Measurements from ENCODE around the gene RALGAPA1.
"Not testable (repeated sequence)": the region's sequence is repeated elsewhere in the genome, so short reads cannot be mapped to it uniquely, and the experiment has no call there.

The RALGAPA1 gene

GRCh38 chr14:35783699-35784098, 25.4 kb downstream of the RALGAPA1 start:
- no peaks in the 10 kb centered on the region for H3K27me3 ChIP-seq
- no peaks in the 10 kb centered on the region for H3K9me3 ChIP-seq
- no peak overlapping the region for H3K27ac ChIP-seq
- no peak overlapping the region for H3K4me3 ChIP-seq (ENCODE audit: low read depth in 1 of 2, low read length in 1 of 2)
- H3K36me3 ChIP-seq: no peaks in the 10 kb centered on the region
- no peaks in the 10 kb centered on the region for H3K4me1 ChIP-seq (ENCODE audit: control insufficient read depth in 1 of 2, insufficient read depth in 1 of 2, low read depth in 1 of 2, low read length in 1 of 2)
- TF ChIP-seq, protein P1, sequence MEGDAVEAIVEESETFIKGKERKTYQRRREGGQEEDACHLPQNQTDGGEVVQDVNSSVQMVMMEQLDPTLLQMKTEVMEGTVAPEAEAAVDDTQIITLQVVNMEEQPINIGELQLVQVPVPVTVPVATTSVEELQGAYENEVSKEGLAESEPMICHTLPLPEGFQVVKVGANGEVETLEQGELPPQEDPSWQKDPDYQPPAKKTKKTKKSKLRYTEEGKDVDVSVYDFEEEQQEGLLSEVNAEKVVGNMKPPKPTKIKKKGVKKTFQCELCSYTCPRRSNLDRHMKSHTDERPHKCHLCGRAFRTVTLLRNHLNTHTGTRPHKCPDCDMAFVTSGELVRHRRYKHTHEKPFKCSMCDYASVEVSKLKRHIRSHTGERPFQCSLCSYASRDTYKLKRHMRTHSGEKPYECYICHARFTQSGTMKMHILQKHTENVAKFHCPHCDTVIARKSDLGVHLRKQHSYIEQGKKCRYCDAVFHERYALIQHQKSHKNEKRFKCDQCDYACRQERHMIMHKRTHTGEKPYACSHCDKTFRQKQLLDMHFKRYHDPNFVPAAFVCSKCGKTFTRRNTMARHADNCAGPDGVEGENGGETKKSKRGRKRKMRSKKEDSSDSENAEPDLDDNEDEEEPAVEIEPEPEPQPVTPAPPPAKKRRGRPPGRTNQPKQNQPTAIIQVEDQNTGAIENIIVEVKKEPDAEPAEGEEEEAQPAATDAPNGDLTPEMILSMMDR (IDR thresholded peaks at IDR 0.05): no peak

- Histone ChIP-seq H3K9me3 (no peaks in the 10 kb centered on the region), H3K27ac (no peak overlapping the region), H3K36me3 (no peaks in the 10 kb centered on the region), H3K4me3 (ENCODE audit: low read depth in 1 of 2, low read length in 1 of 2) (no peak overlapping the region), H3K27me3 (no peaks in the 10 kb centered on the region), H3K4me1 (ENCODE audit: control insufficient read depth in 1 of 2, insufficient read depth in 1 of 2, low read depth in 1 of 2, low read length in 1 of 2) (no peaks in the 10 kb centered on the region)
- TF ChIP-seq, protein P1 (IDR thresholded peaks at IDR 0.05): no peak
Observed at GRCh38 chr14:35779368-35779767, 29.7 kb downstream of the RALGAPA1 start.

DNA sequence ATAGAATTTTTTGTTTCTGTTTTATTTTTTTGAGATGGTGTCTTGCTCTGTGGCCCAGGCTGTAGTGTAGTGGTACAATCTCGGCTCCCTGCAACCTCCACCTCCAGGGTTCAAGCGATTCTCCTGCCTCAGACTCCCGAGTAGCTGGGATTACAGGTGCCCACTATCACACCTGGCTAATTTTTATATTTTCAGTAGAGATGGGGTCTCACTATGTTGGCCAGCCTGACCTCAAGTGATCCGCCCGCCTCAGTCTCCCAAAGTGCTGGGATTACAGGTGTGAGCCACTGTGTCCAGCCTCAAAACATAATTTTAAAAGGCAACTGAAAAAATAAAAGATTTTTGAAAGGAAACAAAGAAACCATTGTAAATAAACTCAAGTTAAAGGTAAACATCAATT, 31.5 kb downstream of the RALGAPA1 start:
- not testable (repeated sequence) for H3K27ac ChIP-seq; H3K36me3 ChIP-seq; H3K27me3 ChIP-seq; H3K4me1 ChIP-seq (ENCODE audit: control insufficient read depth in 1 of 2, insufficient read depth in 1 of 2, low read depth in 1 of 2, low read length in 1 of 2); H3K9me3 ChIP-seq; H3K4me3 ChIP-seq (ENCODE audit: low read depth in 1 of 2, low read length in 1 of 2)

GRCh38 chr14:35776823-35777222, 32.3 kb downstream of the RALGAPA1 start:
- H3K27me3 ChIP-seq: no peaks in the 10 kb centered on the region
- H3K4me3 ChIP-seq (ENCODE audit: low read depth in 1 of 2, low read length in 1 of 2): no peak overlapping the region
- TF ChIP-seq, protein P1 (IDR thresholded peaks at IDR 0.05): no peak
- no peaks in the 10 kb centered on the region for H3K9me3 ChIP-seq
- no peaks in the 10 kb centered on the region for H3K4me1 ChIP-seq (ENCODE audit: control insufficient read depth in 1 of 2, insufficient read depth in 1 of 2, low read depth in 1 of 2, low read length in 1 of 2)
- H3K36me3 ChIP-seq: no peaks in the 10 kb centered on the region
- no peak overlapping the region for H3K27ac ChIP-seq

- not testable (repeated sequence) for H3K9me3 ChIP-seq; H3K4me1 ChIP-seq (ENCODE audit: control insufficient read depth in 1 of 2, insufficient read depth in 1 of 2, low read depth in 1 of 2, low read length in 1 of 2); H3K4me3 ChIP-seq (ENCODE audit: low read depth in 1 of 2, low read length in 1 of 2); H3K27ac ChIP-seq; H3K36me3 ChIP-seq; H3K27me3 ChIP-seq
Observed at GRCh38 chr14:35776085-35776484, 33.0 kb downstream of the RALGAPA1 start.

- H3K4me3 ChIP-seq (ENCODE audit: low read depth in 1 of 2, low read length in 1 of 2): no peak overlapping the region
- H3K4me1 ChIP-seq (ENCODE audit: control insufficient read depth in 1 of 2, insufficient read depth in 1 of 2, low read depth in 1 of 2, low read length in 1 of 2): no peaks in the 10 kb centered on the region
- no peaks in the 10 kb centered on the region for H3K9me3 ChIP-seq
- no peak overlapping the region for H3K27ac ChIP-seq
- TF ChIP-seq, protein P1 (IDR thresholded peaks at IDR 0.05): no peak
- H3K36me3 ChIP-seq: no peaks in the 10 kb centered on the region
- no peaks in the 10 kb centered on the region for H3K27me3 ChIP-seq
Observed at GRCh38 chr14:35766700-35767082, 42.4 kb downstream of the RALGAPA1 start.

Data from neutrophil (primary cell).